ENCODE results near the gene EXT2. TPM values are rescaled to one million over a fixed set of nuclear protein-coding genes. Genes with fewer than 3 reads are reported as not detected.

Gene EXT2
- total and polyA plus RNA-seq, 4 donors: 18.0 to 95.3 (median 45.9) TPM

GRCh38 chr11:44192017-44192385, 96.5 kb downstream of the EXT2 start:
- Histone ChIP-seq H3K27ac (ENCODE audit: low read depth in 1 of 2, low read length in 1 of 2) (no peak overlapping the region), H3K9ac (ENCODE audit: insufficient read depth in 1 of 2, low read length in 2 of 2) (no peak overlapping the region), H3K36me3 (ENCODE audit: control insufficient read depth in 4 of 4, insufficient read depth in 4 of 4, low read length in 4 of 4) (peaks cover 3 to 5% (median 4%) of the 10 kb centered on the region in 4 donors), H3K9me3 (ENCODE audit: control insufficient read depth in 4 of 4, insufficient read depth in 3 of 4, low read length in 3 of 4) (peaks cover 2 to 15% (median 6%) of the 10 kb centered on the region in 4 donors), H3K27me3 (ENCODE audit: control insufficient read depth in 3 of 3, insufficient read depth in 3 of 3, low read length in 2 of 3) (no peaks in the 10 kb centered on the region), H3K4me1 (ENCODE audit: control insufficient read depth in 5 of 5, insufficient read depth in 5 of 5, low read length in 5 of 5) (peaks cover 0 to 7% (median 0%) of the 10 kb centered on the region in 5 donors), H3K4me3 (no peak overlapping the region)
- ATAC-seq (ENCODE audit: insufficient read depth, low FRiP score) (no peak), DNase-seq (no peak)
- WGBS, 2 donors: 98% methylated on average over 2 of the region's 2 CpGs
- no peak for TF ChIP-seq CTCF (IDR thresholded peaks at IDR 0.05; ENCODE audit: control extremely low read depth, extremely low read depth)

GRCh38 chr11:44192462-44193100, 97.1 kb downstream of the EXT2 start:
- Histone ChIP-seq H3K9me3 (ENCODE audit: control insufficient read depth in 4 of 4, insufficient read depth in 3 of 4, low read length in 3 of 4) (peaks cover 2 to 15% (median 6%) of the 10 kb centered on the region in 4 donors), H3K9ac (ENCODE audit: insufficient read depth in 1 of 2, low read length in 2 of 2) (no peak overlapping the region), H3K27me3 (ENCODE audit: control insufficient read depth in 3 of 3, insufficient read depth in 3 of 3, low read length in 2 of 3) (no peaks in the 10 kb centered on the region), H3K4me3 (no peak overlapping the region), H3K4me1 (ENCODE audit: control insufficient read depth in 5 of 5, insufficient read depth in 5 of 5, low read length in 5 of 5) (peaks cover 0 to 7% (median 0%) of the 10 kb centered on the region in 5 donors), H3K27ac (ENCODE audit: low read depth in 1 of 2, low read length in 1 of 2) (no peak overlapping the region), H3K36me3 (ENCODE audit: control insufficient read depth in 4 of 4, insufficient read depth in 4 of 4, low read length in 4 of 4) (peaks cover 3 to 6% (median 4%) of the 10 kb centered on the region in 4 donors)
- 81 to 86% methylated on average over 4 of the region's 4 CpGs for WGBS, 2 donors
- DNase-seq (no peak), ATAC-seq (ENCODE audit: insufficient read depth, low FRiP score) (no peak)
- TF ChIP-seq CTCF (IDR thresholded peaks at IDR 0.05; ENCODE audit: control extremely low read depth, extremely low read depth): no peak

GRCh38 chr11:44193856-44194255, 98.4 kb downstream of the EXT2 start:
- Histone ChIP-seq H3K4me1 (ENCODE audit: control insufficient read depth in 5 of 5, insufficient read depth in 5 of 5, low read length in 5 of 5) (peaks cover 0 to 7% (median 0%) of the 10 kb centered on the region in 5 donors), H3K27me3 (ENCODE audit: control insufficient read depth in 3 of 3, insufficient read depth in 3 of 3, low read length in 2 of 3) (no peaks in the 10 kb centered on the region), H3K9me3 (ENCODE audit: control insufficient read depth in 4 of 4, insufficient read depth in 3 of 4, low read length in 3 of 4) (peaks cover 0 to 6% (median 2%) of the 10 kb centered on the region in 4 donors), H3K4me3 (no peak overlapping the region), H3K27ac (ENCODE audit: low read depth in 1 of 2, low read length in 1 of 2) (no peak overlapping the region), H3K36me3 (ENCODE audit: control insufficient read depth in 4 of 4, insufficient read depth in 4 of 4, low read length in 4 of 4) (peaks cover 5 to 11% (median 7%) of the 10 kb centered on the region in 4 donors), H3K9ac (ENCODE audit: insufficient read depth in 1 of 2, low read length in 2 of 2) (no peak overlapping the region)
- ATAC-seq (ENCODE audit: insufficient read depth, low FRiP score) (no peak), DNase-seq (no peak)
- TF ChIP-seq CTCF (IDR thresholded peaks at IDR 0.05; ENCODE audit: control extremely low read depth, extremely low read depth): no peak
- 93 to 98% methylated on average over 5 of the region's 5 CpGs for WGBS, 2 donors
